Measurements from ENCODE around the gene MCC.

The MCC gene

DNA sequence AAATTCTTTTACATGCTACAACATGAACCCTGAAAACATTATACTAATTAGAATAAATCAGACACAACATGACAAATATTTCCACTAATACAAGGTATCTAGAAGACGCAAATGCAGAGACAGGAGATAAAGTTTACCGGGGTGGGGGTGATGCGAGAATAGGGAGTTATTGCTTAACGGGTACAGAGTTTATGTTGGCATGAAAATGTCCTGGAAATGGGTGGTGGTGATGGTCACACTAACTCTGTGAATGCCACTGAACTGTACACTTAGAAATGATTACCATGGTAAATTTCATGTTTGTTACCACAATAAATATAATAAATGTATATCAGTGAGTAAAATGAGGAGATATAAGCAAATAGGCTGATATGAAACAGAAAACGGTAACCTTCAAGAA is 378.9 kb downstream of the MCC start:
- ATAC-seq, result no peak
- TF ChIP-seq ZNF8 (CRISPR knock-in tag; IDR thresholded peaks at IDR 0.05), result no peak
- TF ChIP-seq OSR1 (CRISPR knock-in tag; IDR thresholded peaks at IDR 0.05), result no peak
- TF ChIP-seq, protein P1, sequence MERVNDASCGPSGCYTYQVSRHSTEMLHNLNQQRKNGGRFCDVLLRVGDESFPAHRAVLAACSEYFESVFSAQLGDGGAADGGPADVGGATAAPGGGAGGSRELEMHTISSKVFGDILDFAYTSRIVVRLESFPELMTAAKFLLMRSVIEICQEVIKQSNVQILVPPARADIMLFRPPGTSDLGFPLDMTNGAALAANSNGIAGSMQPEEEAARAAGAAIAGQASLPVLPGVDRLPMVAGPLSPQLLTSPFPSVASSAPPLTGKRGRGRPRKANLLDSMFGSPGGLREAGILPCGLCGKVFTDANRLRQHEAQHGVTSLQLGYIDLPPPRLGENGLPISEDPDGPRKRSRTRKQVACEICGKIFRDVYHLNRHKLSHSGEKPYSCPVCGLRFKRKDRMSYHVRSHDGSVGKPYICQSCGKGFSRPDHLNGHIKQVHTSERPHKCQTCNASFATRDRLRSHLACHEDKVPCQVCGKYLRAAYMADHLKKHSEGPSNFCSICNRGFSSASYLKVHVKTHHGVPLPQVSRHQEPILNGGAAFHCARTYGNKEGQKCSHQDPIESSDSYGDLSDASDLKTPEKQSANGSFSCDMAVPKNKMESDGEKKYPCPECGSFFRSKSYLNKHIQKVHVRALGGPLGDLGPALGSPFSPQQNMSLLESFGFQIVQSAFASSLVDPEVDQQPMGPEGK (CRISPR knock-in tag; IDR thresholded peaks at IDR 0.05; ENCODE audit: borderline replicate concordance), result no peak
- TF ChIP-seq RARB (CRISPR knock-in tag; IDR thresholded peaks at IDR 0.05), result no peak
- TF ChIP-seq GLIS3 (CRISPR knock-in tag; IDR thresholded peaks at IDR 0.05), result no peak
- TF ChIP-seq, protein P2, sequence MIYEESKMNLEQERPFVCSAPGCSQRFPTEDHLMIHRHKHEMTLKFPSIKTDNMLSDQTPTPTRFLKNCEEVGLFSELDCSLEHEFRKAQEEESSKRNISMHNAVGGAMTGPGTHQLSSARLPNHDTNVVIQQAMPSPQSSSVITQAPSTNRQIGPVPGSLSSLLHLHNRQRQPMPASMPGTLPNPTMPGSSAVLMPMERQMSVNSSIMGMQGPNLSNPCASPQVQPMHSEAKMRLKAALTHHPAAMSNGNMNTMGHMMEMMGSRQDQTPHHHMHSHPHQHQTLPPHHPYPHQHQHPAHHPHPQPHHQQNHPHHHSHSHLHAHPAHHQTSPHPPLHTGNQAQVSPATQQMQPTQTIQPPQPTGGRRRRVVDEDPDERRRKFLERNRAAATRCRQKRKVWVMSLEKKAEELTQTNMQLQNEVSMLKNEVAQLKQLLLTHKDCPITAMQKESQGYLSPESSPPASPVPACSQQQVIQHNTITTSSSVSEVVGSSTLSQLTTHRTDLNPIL (CRISPR knock-in tag; IDR thresholded peaks at IDR 0.05; ENCODE audit: low read depth), result no peak
- TF ChIP-seq ARNTL (CRISPR knock-in tag; IDR thresholded peaks at IDR 0.05; ENCODE audit: borderline replicate concordance, low read depth), result no peak

DNA sequence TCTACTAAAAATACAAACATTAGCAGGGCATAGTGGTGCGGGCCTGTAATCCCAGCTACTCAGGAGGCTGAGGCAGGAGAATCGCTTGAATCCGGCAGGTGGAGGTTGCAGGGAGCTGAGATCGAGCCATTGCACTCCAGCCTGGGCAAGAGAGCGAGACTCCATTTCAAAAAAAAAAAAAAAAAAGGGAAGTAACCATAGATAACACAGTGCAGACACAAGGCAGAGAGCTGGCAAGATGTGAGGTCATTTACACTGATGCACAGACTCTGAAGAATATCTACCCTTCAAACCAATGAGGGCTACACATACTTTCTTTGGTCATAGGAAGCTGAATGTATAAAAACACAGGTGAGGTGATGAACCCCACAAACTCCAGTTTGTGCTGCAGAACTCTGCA is 379.8 kb downstream of the MCC start:
- ATAC-seq, result no peak
- TF ChIP-seq, protein P1 (CRISPR knock-in tag; IDR thresholded peaks at IDR 0.05; ENCODE audit: borderline replicate concordance), result no peak
- TF ChIP-seq ZNF70 (CRISPR knock-in tag; IDR thresholded peaks at IDR 0.05) (no peak), TOX (CRISPR knock-in tag; IDR thresholded peaks at IDR 0.05; ENCODE audit: borderline replicate concordance) (no peak)
- TF ChIP-seq, protein P3, sequence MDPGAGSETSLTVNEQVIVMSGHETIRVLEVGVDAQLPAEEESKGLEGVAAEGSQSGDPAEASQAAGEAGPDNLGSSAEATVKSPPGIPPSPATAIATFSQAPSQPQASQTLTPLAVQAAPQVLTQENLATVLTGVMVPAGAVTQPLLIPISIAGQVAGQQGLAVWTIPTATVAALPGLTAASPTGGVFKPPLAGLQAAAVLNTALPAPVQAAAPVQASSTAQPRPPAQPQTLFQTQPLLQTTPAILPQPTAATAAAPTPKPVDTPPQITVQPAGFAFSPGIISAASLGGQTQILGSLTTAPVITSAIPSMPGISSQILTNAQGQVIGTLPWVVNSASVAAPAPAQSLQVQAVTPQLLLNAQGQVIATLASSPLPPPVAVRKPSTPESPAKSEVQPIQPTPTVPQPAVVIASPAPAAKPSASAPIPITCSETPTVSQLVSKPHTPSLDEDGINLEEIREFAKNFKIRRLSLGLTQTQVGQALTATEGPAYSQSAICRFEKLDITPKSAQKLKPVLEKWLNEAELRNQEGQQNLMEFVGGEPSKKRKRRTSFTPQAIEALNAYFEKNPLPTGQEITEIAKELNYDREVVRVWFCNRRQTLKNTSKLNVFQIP (CRISPR knock-in tag; IDR thresholded peaks at IDR 0.05; ENCODE audit: borderline replicate concordance, low read depth), result no peak

DNA sequence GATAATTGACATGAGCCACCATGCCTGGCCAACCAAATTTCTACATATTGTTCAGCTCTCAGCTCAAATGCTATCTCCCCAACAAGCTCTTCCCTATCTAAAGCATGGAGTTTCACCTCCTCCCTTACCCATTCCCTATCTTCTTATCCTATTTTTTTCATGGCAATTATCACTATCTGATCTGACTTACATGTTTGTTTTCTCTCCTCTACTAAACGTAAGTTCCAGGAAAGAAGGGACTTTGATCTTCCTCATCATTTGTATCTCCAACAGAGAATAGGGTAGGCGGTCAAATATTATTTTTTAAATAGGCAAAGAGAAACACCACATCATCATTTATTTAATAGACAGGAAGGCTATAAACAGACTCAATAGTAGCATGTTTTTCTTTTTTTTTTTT is 381.4 kb downstream of the MCC start:
- no peak for ATAC-seq
- TF ChIP-seq ZNF565 (CRISPR knock-in tag; conservative IDR thresholded peaks at IDR 0.05; ENCODE audit: low read depth) (no peak), ARNTL (CRISPR knock-in tag; IDR thresholded peaks at IDR 0.05; ENCODE audit: borderline replicate concordance, low read depth) (no peak), ESRRG (CRISPR knock-in tag; IDR thresholded peaks at IDR 0.05) (no peak), RARB (CRISPR knock-in tag; IDR thresholded peaks at IDR 0.05) (no peak), ISL1 (CRISPR knock-in tag; IDR thresholded peaks at IDR 0.05) (no peak), CSDC2 (CRISPR knock-in tag; IDR thresholded peaks at IDR 0.05) (no peak), TCF4 (CRISPR knock-in tag; IDR thresholded peaks at IDR 0.05; ENCODE audit: borderline replicate concordance) (no peak)
- TF ChIP-seq, protein P2 (CRISPR knock-in tag; IDR thresholded peaks at IDR 0.05; ENCODE audit: low read depth), result no peak

DNA sequence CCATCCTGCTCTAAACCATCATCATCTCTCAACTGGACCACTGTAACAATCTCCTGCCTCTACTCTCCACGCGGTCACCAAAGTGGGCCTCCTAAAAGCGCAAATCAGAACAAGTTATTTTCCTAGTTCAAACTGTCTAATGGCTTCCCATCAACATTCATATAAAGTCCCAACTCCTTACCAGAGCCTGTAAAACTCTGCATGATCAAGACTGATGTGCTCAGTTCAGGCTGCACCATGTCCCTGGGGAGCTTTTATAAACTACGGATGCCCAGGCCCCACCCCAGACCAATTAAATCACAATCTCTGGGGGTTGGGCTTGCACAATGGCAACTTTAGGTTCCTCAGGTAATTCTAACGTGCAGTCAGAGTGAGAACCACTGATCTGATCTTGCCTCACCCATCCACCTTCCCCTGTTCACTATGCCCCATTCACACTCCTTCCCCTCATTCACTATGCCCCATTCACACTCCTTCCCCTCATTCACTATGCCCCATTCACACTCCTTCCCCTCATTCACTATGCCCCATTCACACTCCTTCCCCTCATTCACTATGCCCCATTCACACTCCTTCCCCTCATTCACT is 382.5 kb downstream of the MCC start:
- TF ChIP-seq CSDC2 (CRISPR knock-in tag; IDR thresholded peaks at IDR 0.05), result no peak
- no peak for TF ChIP-seq ZFP30 (CRISPR knock-in tag; IDR thresholded peaks at IDR 0.05)
- TF ChIP-seq ZNF70 (CRISPR knock-in tag; IDR thresholded peaks at IDR 0.05), result no peak
- TF ChIP-seq TCF4 (CRISPR knock-in tag; IDR thresholded peaks at IDR 0.05; ENCODE audit: borderline replicate concordance), result no peak
- TF ChIP-seq BACH2 (CRISPR knock-in tag; IDR thresholded peaks at IDR 0.05; ENCODE audit: borderline replicate concordance), result no peak
- TF ChIP-seq, protein P4, sequence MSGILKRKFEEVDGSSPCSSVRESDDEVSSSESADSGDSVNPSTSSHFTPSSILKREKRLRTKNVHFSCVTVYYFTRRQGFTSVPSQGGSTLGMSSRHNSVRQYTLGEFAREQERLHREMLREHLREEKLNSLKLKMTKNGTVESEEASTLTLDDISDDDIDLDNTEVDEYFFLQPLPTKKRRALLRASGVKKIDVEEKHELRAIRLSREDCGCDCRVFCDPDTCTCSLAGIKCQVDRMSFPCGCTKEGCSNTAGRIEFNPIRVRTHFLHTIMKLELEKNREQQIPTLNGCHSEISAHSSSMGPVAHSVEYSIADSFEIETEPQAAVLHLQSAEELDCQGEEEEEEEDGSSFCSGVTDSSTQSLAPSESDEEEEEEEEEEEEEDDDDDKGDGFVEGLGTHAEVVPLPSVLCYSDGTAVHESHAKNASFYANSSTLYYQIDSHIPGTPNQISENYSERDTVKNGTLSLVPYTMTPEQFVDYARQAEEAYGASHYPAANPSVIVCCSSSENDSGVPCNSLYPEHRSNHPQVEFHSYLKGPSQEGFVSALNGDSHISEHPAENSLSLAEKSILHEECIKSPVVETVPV (CRISPR knock-in tag; IDR thresholded peaks at IDR 0.05), result no peak
- TF ChIP-seq TOX (CRISPR knock-in tag; IDR thresholded peaks at IDR 0.05; ENCODE audit: borderline replicate concordance), result no peak
- no peak for TF ChIP-seq OSR1 (CRISPR knock-in tag; IDR thresholded peaks at IDR 0.05)
- TF ChIP-seq PPARA (CRISPR knock-in tag; IDR thresholded peaks at IDR 0.05; ENCODE audit: borderline replicate concordance), result no peak
- TF ChIP-seq ARNTL (CRISPR knock-in tag; IDR thresholded peaks at IDR 0.05; ENCODE audit: borderline replicate concordance, low read depth), result no peak
- TF ChIP-seq, protein P1 (CRISPR knock-in tag; IDR thresholded peaks at IDR 0.05; ENCODE audit: borderline replicate concordance), result no peak
- no peak for TF ChIP-seq GLIS3 (CRISPR knock-in tag; IDR thresholded peaks at IDR 0.05)
- TF ChIP-seq ESRRG (CRISPR knock-in tag; IDR thresholded peaks at IDR 0.05), result no peak
- ATAC-seq, result no peak
